ENCODE measurements around the gene FBLN2.
"Not testable (repeated sequence)": the region's sequence is repeated elsewhere in the genome, so short reads cannot be mapped to it uniquely, and the experiment has no call there.

FBLN2 gene

DNA sequence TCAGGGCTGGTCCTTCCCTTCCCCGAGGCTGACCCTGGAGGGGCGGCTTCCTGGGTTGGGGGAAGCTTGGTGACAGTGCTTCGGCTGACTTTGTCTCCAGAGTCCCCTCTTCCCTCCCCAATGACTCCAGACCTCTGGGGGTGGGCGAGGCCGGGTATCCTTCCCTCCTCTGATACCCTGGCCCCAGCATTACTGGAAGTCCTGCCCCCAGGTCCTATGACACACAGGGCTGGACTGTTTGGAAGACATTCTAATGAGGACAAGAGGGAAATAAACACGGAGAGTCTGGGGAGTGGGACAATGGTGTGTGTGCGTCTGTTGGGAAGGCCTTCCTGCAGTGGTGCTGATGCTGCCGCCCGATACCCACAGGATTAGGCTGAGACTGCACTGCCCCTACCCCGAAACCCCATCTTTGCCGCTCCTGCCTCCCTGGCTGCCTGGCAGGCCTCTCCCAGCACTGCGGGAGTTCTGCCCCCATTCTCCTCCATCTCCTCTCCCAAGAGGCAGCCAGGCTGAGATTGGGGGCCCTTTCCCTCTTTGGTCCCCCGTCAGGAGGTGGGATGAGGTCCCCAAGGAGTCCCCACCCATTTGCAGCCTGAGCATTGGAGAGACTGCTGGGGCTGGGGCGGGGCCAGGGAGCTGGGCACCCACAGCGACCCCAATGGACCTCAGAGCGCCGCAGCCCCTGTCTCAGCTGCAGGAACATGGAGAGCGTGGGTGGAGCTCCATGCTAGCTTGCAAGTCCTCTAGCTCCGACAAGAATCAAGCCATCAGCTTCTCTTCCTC lies 29.7 kb upstream of the FBLN2 start:
- in situ Hi-C loops (cut with HindIII; ENCODE audit: low pct_ligation_motif_present, low sequenced_read_pairs), result loop anchor here (25.0 kb wide), 1 partner anchor 118 kb away; no protein-coding TSS in a partner anchor
- Histone ChIP-seq H3K27me3 (replicated peaks) (no peaks in the 10 kb centered on the region), H3K4me3 (ENCODE audit: low read depth, low read length) (no peak overlapping the region), H3K27ac (no peak overlapping the region), H3K36me3 (replicated peaks) (no peaks in the 10 kb centered on the region)
- DNase-seq, result no peak
- TF ChIP-seq, protein P1, sequence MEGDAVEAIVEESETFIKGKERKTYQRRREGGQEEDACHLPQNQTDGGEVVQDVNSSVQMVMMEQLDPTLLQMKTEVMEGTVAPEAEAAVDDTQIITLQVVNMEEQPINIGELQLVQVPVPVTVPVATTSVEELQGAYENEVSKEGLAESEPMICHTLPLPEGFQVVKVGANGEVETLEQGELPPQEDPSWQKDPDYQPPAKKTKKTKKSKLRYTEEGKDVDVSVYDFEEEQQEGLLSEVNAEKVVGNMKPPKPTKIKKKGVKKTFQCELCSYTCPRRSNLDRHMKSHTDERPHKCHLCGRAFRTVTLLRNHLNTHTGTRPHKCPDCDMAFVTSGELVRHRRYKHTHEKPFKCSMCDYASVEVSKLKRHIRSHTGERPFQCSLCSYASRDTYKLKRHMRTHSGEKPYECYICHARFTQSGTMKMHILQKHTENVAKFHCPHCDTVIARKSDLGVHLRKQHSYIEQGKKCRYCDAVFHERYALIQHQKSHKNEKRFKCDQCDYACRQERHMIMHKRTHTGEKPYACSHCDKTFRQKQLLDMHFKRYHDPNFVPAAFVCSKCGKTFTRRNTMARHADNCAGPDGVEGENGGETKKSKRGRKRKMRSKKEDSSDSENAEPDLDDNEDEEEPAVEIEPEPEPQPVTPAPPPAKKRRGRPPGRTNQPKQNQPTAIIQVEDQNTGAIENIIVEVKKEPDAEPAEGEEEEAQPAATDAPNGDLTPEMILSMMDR (IDR thresholded peaks at IDR 0.05; ENCODE audit: low read depth, low read length, missing control alignments), result no peak

DNA sequence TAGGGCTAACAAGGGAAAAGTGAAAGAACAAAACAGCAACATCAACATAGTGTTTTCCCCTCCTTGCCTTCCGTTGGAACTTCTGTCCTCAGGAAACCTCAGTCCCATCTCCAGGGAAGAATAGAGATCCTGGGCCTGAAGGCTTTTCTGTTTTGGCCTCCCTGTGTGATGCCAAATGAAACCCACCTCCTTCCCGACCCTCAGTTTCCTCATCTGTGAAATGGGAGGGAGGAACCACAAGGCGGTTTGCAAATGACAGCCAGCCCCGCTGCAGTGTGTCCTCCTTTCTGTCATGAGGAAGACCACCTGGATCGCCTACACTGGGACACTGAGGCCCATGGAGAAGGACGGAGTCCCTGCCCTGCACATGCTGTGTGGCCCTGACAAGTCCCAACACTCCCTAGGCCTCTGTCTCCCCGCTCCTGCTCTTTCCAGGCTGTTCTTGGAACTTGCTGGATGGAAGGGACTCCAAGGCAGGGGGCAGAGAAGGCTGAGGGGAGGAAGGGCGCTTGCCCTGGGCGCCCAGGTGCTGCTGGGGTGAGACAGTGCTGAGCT lies 28.5 kb upstream of the FBLN2 start:
- Histone ChIP-seq H3K36me3 (replicated peaks) (no peaks in the 10 kb centered on the region), H3K27me3 (replicated peaks) (no peaks in the 10 kb centered on the region), H3K27ac (no peak overlapping the region), H3K4me3 (ENCODE audit: low read depth, low read length) (no peak overlapping the region)
- in situ Hi-C loops (cut with HindIII; ENCODE audit: low pct_ligation_motif_present, low sequenced_read_pairs), result loop anchor here (25.0 kb wide), 1 partner anchor 117 kb away; no protein-coding TSS in a partner anchor
- TF ChIP-seq, protein P1 (IDR thresholded peaks at IDR 0.05; ENCODE audit: low read depth, low read length, missing control alignments), result no peak
- DNase-seq, result no peak

DNA sequence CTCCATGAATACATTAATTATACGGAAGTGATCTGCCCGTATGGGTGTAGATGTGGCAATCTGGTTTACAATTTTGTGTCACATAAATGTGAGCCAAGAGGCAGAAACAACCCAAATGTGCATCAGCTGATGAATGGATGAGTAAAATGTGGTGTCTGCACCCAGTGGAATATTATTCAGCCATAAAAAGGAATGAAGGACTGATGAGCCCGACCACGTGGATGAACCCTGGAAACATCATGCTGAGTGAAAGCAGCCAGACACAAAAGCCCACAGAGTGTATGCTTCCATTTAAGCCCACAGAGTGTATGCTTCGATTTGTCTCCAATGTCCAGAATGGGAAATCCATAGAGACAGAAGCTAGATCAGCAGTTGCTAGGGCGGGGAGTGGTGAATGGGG lies 27.6 kb upstream of the FBLN2 start:
- H3K4me3 ChIP-seq (ENCODE audit: low read depth, low read length), result no peak overlapping the region
- in situ Hi-C loops (cut with HindIII; ENCODE audit: low pct_ligation_motif_present, low sequenced_read_pairs), result loop anchor here (25.0 kb wide), 1 partner anchor 116 kb away; no protein-coding TSS in a partner anchor
- no peak for DNase-seq
- H3K27ac ChIP-seq, result no peak overlapping the region
- no peaks in the 10 kb centered on the region for H3K27me3 ChIP-seq (replicated peaks)
- no peaks in the 10 kb centered on the region for H3K36me3 ChIP-seq (replicated peaks)
- TF ChIP-seq, protein P1 (IDR thresholded peaks at IDR 0.05; ENCODE audit: low read depth, low read length, missing control alignments), result no peak

GRCh38 chr3:13521749-13522148 lies 27.2 kb upstream of the FBLN2 start:
- in situ Hi-C loops (cut with HindIII; ENCODE audit: low pct_ligation_motif_present, low sequenced_read_pairs), result loop anchor here (25.0 kb wide), 1 partner anchor 116 kb away; no protein-coding TSS in a partner anchor
- DNase-seq; H3K4me3 ChIP-seq (ENCODE audit: low read depth, low read length); H3K36me3 ChIP-seq (replicated peaks); H3K27ac ChIP-seq; H3K27me3 ChIP-seq (replicated peaks): not testable (repeated sequence)

DNA sequence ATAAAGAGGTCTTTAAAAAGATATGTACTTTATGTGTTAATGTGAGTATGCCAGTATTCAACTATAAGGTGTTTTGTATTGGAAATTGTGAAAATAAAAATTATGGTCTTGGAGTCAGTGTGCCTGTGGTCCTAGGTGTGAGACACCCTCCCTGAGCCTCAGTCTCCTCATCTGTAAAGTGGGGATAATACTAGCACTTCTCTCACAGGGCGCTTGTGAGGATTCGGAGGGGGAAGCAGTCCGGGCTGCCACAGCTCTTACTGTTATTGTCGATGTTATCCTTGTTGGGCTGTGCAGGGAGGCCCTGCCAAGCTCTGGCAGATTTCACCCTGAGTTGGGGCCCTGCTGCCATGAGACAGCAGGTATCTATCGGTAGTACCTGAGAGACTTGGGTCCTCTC lies 26.7 kb upstream of the FBLN2 start:
- in situ Hi-C loops (cut with HindIII; ENCODE audit: low pct_ligation_motif_present, low sequenced_read_pairs), result loop anchor here (25.0 kb wide), 1 partner anchor 115 kb away; no protein-coding TSS in a partner anchor
- no peak overlapping the region for H3K4me3 ChIP-seq (ENCODE audit: low read depth, low read length)
- H3K27me3 ChIP-seq (replicated peaks), result no peaks in the 10 kb centered on the region
- H3K36me3 ChIP-seq (replicated peaks), result no peaks in the 10 kb centered on the region
- H3K27ac ChIP-seq, result no peak overlapping the region
- no peak for DNase-seq
- TF ChIP-seq, protein P1 (IDR thresholded peaks at IDR 0.05; ENCODE audit: low read depth, low read length, missing control alignments), result no peak

GRCh38 chr3:13524979-13525669 lies 23.8 kb upstream of the FBLN2 start:
- Histone ChIP-seq H3K27me3 (replicated peaks) (no peaks in the 10 kb centered on the region), H3K4me3 (ENCODE audit: low read depth, low read length) (no peak overlapping the region), H3K27ac (no peak overlapping the region), H3K36me3 (replicated peaks) (no peaks in the 10 kb centered on the region)
- TF ChIP-seq, protein P1 (IDR thresholded peaks at IDR 0.05; ENCODE audit: low read depth, low read length, missing control alignments), result no peak
- in situ Hi-C loops (cut with HindIII; ENCODE audit: low pct_ligation_motif_present, low sequenced_read_pairs), result loop anchor here (25.0 kb wide), 1 partner anchor 112 kb away; no protein-coding TSS in a partner anchor
- no peak for DNase-seq

Measured in brain microvascular endothelial cell (primary cell).